ENCODE measurements around the gene IPO9.

GRCh38 chr1:201895913-201896807, 67.2 kb downstream of the IPO9 start:
- TF ChIP-seq CTCF (IDR thresholded peaks at IDR 0.05), result peak; percentile 91 to 97 (median 92)
- no peak for TF ChIP-seq POLR2A (IDR thresholded peaks at IDR 0.05)

Measured in esophagus squamous epithelium (tissue), 4 donors.